GM12878 (cell line): ENCODE measurements around the gene MACROD2. TPM values are rescaled to one million over a fixed set of nuclear protein-coding genes. Genes with fewer than 3 reads are reported as not detected.

Source experiments
- ATAC-seq: fragments of 200-7000 bp; cut with Tn5 transposase; 3 replicates; pipeline ENCODE4 v1.9.1; 2020; ENCODE audit warnings: mild to moderate bottlenecking, moderate library complexity
- BruUV-seq: library from RNA; stranded (reverse); fragments of 400-500 nt; replicated peaks from 2 replicates; lab custom pipeline; 2021; lab: Mats Ljungman, UMichigan
- CTCF ChIA-PET: fragments of 300-600 bp; sonication (Branson Sonifier 250); formaldehyde crosslinking; extraction: SDS; loops from one replicate; lab custom pipeline; 2021; ENCODE audit warnings: inconsistent platforms; lab: Yijun Ruan, JAX
- POLR2A ChIA-PET: fragments of 350-600 bp; formaldehyde crosslinking; extraction: SDS; loops from one replicate; lab custom pipeline; 2021; ENCODE audit warnings: inconsistent platforms; lab: Charles Lee
- RAD21 ChIA-PET: fragments of 300-600 bp; sonication (Branson Sonifier 250); formaldehyde crosslinking; loops from one replicate; lab custom pipeline; 2023; ENCODE audit warnings: antibody characterized with exemption; ENCODE audit not compliant: unreplicated experiment; lab: Charles Lee
- SMC1A ChIA-PET: fragments of 300-600 bp; sonication (Branson Sonifier 250); formaldehyde crosslinking; loops from one replicate; lab custom pipeline; 2023; ENCODE audit not compliant: unreplicated experiment, uncharacterized antibody; lab: Charles Lee
- DNase-seq: peaks from one replicate; pipeline ENCODE4 v3.0.0-alpha.2; 2011; ENCODE audit warnings: low read depth, low spot score
- FAIRE-seq: peaks from 3 replicates; lab custom pipeline; 2011; peaks lifted over from hg19 to GRCh38; lab: Jason Lieb, UNC
- H2AFZ ChIP-seq: 2 replicates; pipeline ENCODE4 v1.6.0; 2011; ENCODE audit warnings: low read depth, low read length, control low read depth; ENCODE audit not compliant: control insufficient read depth
- H3K27ac ChIP-seq: 2 replicates; pipeline ENCODE4 v1.5.1; 2011; ENCODE audit warnings: control low read depth; ENCODE audit not compliant: control insufficient read depth, insufficient read depth
- H3K27me3 ChIP-seq, 2 experiments: replicated peaks in 1 of 2; 2 replicates each; pipeline versions ENCODE4 v1.6.0 to v1.6.1; 2011; ENCODE audit warnings: low read length in 1 of 2; ENCODE audit not compliant: control insufficient read depth in 2 of 2, insufficient read depth in 2 of 2
- H3K36me3 ChIP-seq, 2 experiments: 2 replicates each; pipeline ENCODE4 v1.5.1; 2011; ENCODE audit warnings: low read length in 1 of 2; ENCODE audit not compliant: control insufficient read depth in 2 of 2, insufficient read depth in 2 of 2
- H3K4me1 ChIP-seq: 2 replicates; pipeline ENCODE4 v1.6.1; 2011; ENCODE audit warnings: mild to moderate bottlenecking, low read length, moderate library complexity, mixed read lengths; ENCODE audit not compliant: control insufficient read depth, insufficient read depth
- H3K4me2 ChIP-seq: 2 replicates; pipeline ENCODE4 v1.6.0; 2011; ENCODE audit warnings: control low read depth; ENCODE audit not compliant: control insufficient read depth, insufficient read depth
- H3K4me3 ChIP-seq: fragments of 200-600 bp; sonication (generic); 2 replicates; pipeline ENCODE4 v1.5.1; 2016
- H3K79me2 ChIP-seq: 2 replicates; pipeline ENCODE4 v1.6.0; 2011; ENCODE audit warnings: low read length; ENCODE audit not compliant: control insufficient read depth, insufficient read depth
- H3K9ac ChIP-seq: 2 replicates; pipeline ENCODE4 v1.8.0; 2011; ENCODE audit warnings: low read length, control low read depth, mixed read lengths; ENCODE audit not compliant: control insufficient read depth, insufficient read depth
- H3K9me3 ChIP-seq: replicated peaks from 3 replicates; pipeline ENCODE4 v1.5.1; 2011; ENCODE audit warnings: mild to moderate bottlenecking, low read length; ENCODE audit not compliant: control insufficient read depth, insufficient read depth
- H4K20me1 ChIP-seq: 2 replicates; pipeline ENCODE4 v1.6.0; 2011; ENCODE audit not compliant: control insufficient read depth, insufficient read depth
- CEBPB ChIP-seq, 2 experiments: fragments of 150-350 bp in 1 of 2; IDR thresholded peaks; 2 replicates each; pipeline ENCODE4 v1.6.1; 2012 to 2014; ENCODE audit warnings: low read depth in 2 of 2, low read length in 2 of 2, borderline replicate concordance in 1 of 2, inconsistent platforms in 1 of 2
- CHD2 ChIP-seq: IDR thresholded peaks from 2 replicates; pipeline ENCODE4 v1.6.1; 2011; ENCODE audit warnings: low read depth, low read length, improper control_type of control experiment, borderline replicate concordance
- EED ChIP-seq: sonication (generic); IDR thresholded peaks from 2 replicates; pipeline ENCODE4 v1.6.1; 2016; ENCODE audit warnings: antibody characterized with exemption, low read depth
- EZH2 ChIP-seq: IDR thresholded peaks from 2 replicates; pipeline ENCODE4 v1.6.1; 2012; ENCODE audit warnings: low read depth, mild to moderate bottlenecking, control low read depth, inconsistent platforms, low read length, borderline replicate concordance; ENCODE audit not compliant: control insufficient read depth
- GABPA ChIP-seq: IDR thresholded peaks from 2 replicates; pipeline ENCODE4 v1.6.1; 2014; ENCODE audit warnings: antibody characterized with exemption, low read depth, mild to moderate bottlenecking, inconsistent platforms
- NFYB ChIP-seq: IDR thresholded peaks from 2 replicates; pipeline ENCODE4 v1.6.1; 2011; ENCODE audit warnings: low read depth, mild to moderate bottlenecking, low read length, improper control_type of control experiment, moderate library complexity; ENCODE audit not compliant: insufficient read depth
- NR2C1 ChIP-seq: fragments of 450-650 bp; IDR thresholded peaks from 2 replicates; pipeline ENCODE4 v1.6.1; 2017; ENCODE audit warnings: antibody characterized with exemption, mild to moderate bottlenecking, moderate library complexity
- NR2F1 ChIP-seq: fragments of 450-650 bp; conservative IDR thresholded peaks from 2 replicates; pipeline ENCODE4 v1.6.1; 2017; ENCODE audit warnings: mild to moderate bottlenecking
- PML ChIP-seq: IDR thresholded peaks from 2 replicates; pipeline ENCODE4 v1.6.1; 2012; ENCODE audit warnings: low read length, inconsistent platforms
- SMAD1 ChIP-seq: fragments of 450-650 bp; IDR thresholded peaks from 2 replicates; pipeline ENCODE4 v1.6.1; 2018; ENCODE audit warnings: mild to moderate bottlenecking, low read depth; ENCODE audit not compliant: partially characterized antibody
- SMAD5 ChIP-seq: IDR thresholded peaks from 2 replicates; pipeline ENCODE4 v1.6.1; 2016; ENCODE audit warnings: antibody characterized with exemption, low read depth
- ZBTB4 ChIP-seq: fragments of 450-650 bp; formaldehyde crosslinking; IDR thresholded peaks from 2 replicates; pipeline ENCODE4 v1.4.0; 2022; ENCODE audit warnings: mild to moderate bottlenecking, moderate library complexity
- ZSCAN29 ChIP-seq: fragments of 450-650 bp; IDR thresholded peaks from 2 replicates; pipeline ENCODE4 v1.6.1; 2017; ENCODE audit warnings: mild to moderate bottlenecking, moderate library complexity
- WGBS: methylation state at CpG from one replicate; pipeline ENCODE4 v1.1.6; 2016; ENCODE audit warnings: low lambda C conversion rate; ENCODE audit not compliant: insufficient replicate concordance, insufficient coverage; ENCODE audit errors: missing lambda C conversion rate; 5-methylcytosine and 5-hydroxymethylcytosine counted together
- in situ Hi-C: fragments of 300-500 bp; cut with MboI; formaldehyde crosslinking; loops from 9 replicates; pipeline ENCODE4 v1.14.3; 2018; ENCODE audit warnings: mixed read lengths
- intact Hi-C: fragments of 100-400 bp; cut with micrococcal nuclease; formaldehyde crosslinking; loops from one replicate; pipeline ENCODE4 v1.14.2; 2022; ENCODE audit not compliant: unreplicated experiment
- polyA plus RNA-seq, 11 experiments: library from polyadenylated mRNA; depleted of rRNA in 4 of 11; unstranded in 6 of 11; stranded (reverse) in 5 of 11; fragments of >200 nt; fragmentation: Nextera tagmentation in 4 of 11; fragmentation: Illumina TruSeq in 1 of 11; extraction: Ambion mirVana in 4 of 11; extraction: Trizol in 1 of 11; gene quantifications; 1 replicate in 1 of 11; 2 replicates in 10 of 11; pipeline versions ENCODE4 v1.2.1 to v1.2.3, GENCODE V29; 2011 to 2016; ENCODE audit warnings: inconsistent platforms in 2 of 11, missing spikeins in 2 of 11, low read depth in 1 of 11
- total RNA-seq, 4 experiments: library from RNA; depleted of rRNA in 3 of 4; stranded (reverse); fragments of >200 nt in 3 of 4; fragmentation: Illumina TruSeq in 1 of 4; extraction: Trizol in 1 of 4; gene quantifications; 2 replicates each; pipeline versions ENCODE4 v1.2.1 to v1.2.3, GENCODE V29; 2013 to 2021
- TF ChIP-seq, protein P1 (sequence below): IDR thresholded peaks from 2 replicates; pipeline ENCODE4 v1.6.1; 2012; ENCODE audit warnings: mild to moderate bottlenecking, low read depth, low read length
- TF ChIP-seq, protein P2 (sequence below): fragments of 450-650 bp; IDR thresholded peaks from 2 replicates; pipeline ENCODE4 v1.6.1; 2017; ENCODE audit warnings: antibody characterized with exemption, mild to moderate bottlenecking, moderate library complexity

The MACROD2 gene
- total and polyA plus RNA-seq, 10 of the 15 experiments (the other 5 are each of a cell fraction or from before 2014, with no cell fraction given) = 1.1 to 21.5 (median 2.2) TPM

GRCh38 chr20:15139522-15139921 is 1144.2 kb downstream of the MACROD2 start:
- RAD21 ChIA-PET = no interaction called here
- in situ Hi-C loops = no loop called here
- WGBS = 14% methylated on average over 2 of the region's 2 CpGs
- Histone ChIP-seq H3K36me3 (no peaks in the 10 kb centered on the region), H3K27me3 (no peaks in the 10 kb centered on the region), H3K9me3 (no peaks in the 10 kb centered on the region), H3K27ac (no peak overlapping the region), H4K20me1 (no peaks in the 10 kb centered on the region), H3K4me2 (no peak overlapping the region), H3K4me1 (no peaks in the 10 kb centered on the region), H3K79me2 (no peaks in the 10 kb centered on the region), H2AFZ (no peak overlapping the region), H3K4me3 (no peak overlapping the region), H3K9ac (no peak overlapping the region)
- no TSS peak for BruUV-seq
- CTCF ChIA-PET = no interaction called here
- SMC1A ChIA-PET = no interaction called here
- POLR2A ChIA-PET = no interaction called here
- intact Hi-C loops = no loop called here
- no peak for FAIRE-seq
- no peak for DNase-seq
- no peak for ATAC-seq
- TF ChIP-seq EZH2 (no peak), NR2F1 (no peak), CHD2 (no peak), SMAD1 (no peak), NR2C1 (no peak), PML (no peak), CEBPB (IDR thresholded peaks at IDR 0.05; ENCODE audit: borderline replicate concordance in 1 of 2, low read depth in 2 of 2, low read length in 2 of 2) (no peak), ZBTB4 (CRISPR knock-in tag) (no peak), GABPA (no peak), ZSCAN29 (no peak), SMAD5 (no peak), NFYB (no peak), EED (no peak)
- TF ChIP-seq, protein P1, sequence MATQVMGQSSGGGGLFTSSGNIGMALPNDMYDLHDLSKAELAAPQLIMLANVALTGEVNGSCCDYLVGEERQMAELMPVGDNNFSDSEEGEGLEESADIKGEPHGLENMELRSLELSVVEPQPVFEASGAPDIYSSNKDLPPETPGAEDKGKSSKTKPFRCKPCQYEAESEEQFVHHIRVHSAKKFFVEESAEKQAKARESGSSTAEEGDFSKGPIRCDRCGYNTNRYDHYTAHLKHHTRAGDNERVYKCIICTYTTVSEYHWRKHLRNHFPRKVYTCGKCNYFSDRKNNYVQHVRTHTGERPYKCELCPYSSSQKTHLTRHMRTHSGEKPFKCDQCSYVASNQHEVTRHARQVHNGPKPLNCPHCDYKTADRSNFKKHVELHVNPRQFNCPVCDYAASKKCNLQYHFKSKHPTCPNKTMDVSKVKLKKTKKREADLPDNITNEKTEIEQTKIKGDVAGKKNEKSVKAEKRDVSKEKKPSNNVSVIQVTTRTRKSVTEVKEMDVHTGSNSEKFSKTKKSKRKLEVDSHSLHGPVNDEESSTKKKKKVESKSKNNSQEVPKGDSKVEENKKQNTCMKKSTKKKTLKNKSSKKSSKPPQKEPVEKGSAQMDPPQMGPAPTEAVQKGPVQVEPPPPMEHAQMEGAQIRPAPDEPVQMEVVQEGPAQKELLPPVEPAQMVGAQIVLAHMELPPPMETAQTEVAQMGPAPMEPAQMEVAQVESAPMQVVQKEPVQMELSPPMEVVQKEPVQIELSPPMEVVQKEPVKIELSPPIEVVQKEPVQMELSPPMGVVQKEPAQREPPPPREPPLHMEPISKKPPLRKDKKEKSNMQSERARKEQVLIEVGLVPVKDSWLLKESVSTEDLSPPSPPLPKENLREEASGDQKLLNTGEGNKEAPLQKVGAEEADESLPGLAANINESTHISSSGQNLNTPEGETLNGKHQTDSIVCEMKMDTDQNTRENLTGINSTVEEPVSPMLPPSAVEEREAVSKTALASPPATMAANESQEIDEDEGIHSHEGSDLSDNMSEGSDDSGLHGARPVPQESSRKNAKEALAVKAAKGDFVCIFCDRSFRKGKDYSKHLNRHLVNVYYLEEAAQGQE = no peak; the same call in 1 of the 2 replicates
- TF ChIP-seq, protein P2, sequence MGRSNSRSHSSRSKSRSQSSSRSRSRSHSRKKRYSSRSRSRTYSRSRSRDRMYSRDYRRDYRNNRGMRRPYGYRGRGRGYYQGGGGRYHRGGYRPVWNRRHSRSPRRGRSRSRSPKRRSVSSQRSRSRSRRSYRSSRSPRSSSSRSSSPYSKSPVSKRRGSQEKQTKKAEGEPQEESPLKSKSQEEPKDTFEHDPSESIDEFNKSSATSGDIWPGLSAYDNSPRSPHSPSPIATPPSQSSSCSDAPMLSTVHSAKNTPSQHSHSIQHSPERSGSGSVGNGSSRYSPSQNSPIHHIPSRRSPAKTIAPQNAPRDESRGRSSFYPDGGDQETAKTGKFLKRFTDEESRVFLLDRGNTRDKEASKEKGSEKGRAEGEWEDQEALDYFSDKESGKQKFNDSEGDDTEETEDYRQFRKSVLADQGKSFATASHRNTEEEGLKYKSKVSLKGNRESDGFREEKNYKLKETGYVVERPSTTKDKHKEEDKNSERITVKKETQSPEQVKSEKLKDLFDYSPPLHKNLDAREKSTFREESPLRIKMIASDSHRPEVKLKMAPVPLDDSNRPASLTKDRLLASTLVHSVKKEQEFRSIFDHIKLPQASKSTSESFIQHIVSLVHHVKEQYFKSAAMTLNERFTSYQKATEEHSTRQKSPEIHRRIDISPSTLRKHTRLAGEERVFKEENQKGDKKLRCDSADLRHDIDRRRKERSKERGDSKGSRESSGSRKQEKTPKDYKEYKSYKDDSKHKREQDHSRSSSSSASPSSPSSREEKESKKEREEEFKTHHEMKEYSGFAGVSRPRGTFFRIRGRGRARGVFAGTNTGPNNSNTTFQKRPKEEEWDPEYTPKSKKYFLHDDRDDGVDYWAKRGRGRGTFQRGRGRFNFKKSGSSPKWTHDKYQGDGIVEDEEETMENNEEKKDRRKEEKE = no peak
